ENCODE results near the gene EYA2. TPM values are rescaled to one million over a fixed set of nuclear protein-coding genes. Genes with fewer than 3 reads are reported as not detected.
A peak's percentile ranks its signal among the peaks of the same experiment; 100 is the strongest.

EYA2 gene
- total and polyA plus RNA-seq, 7 donors: 1.2 to 11.8 (median 3.3) TPM

- TF ChIP-seq EP300 (IDR thresholded peaks at IDR 0.05): no peak
- TF ChIP-seq CTCF (IDR thresholded peaks at IDR 0.05): no peak
- TF ChIP-seq POLR2A (IDR thresholded peaks at IDR 0.05): no peak
- TF ChIP-seq POLR2AphosphoS5 (IDR thresholded peaks at IDR 0.05): no peak
- Histone ChIP-seq H3K4me3 (no peak overlapping the region), H3K27ac (peak overlapping the region; percentile 42 to 80 (median 54)), H3K36me3 (no peaks in the 10 kb centered on the region), H3K9me3 (no peaks in the 10 kb centered on the region), H3K27me3 (no peaks in the 10 kb centered on the region), H3K4me1 (peaks cover 0 to 18% (median 11%) of the 10 kb centered on the region in 4 donors)
- intact Hi-C loops (cut with DNase I): no loop called here
- no peak for DNase-seq
- WGBS, 2 donors: 75 to 89% methylated on average over 20 of the region's 20 CpGs
Observed at GRCh38 chr20:47125758-47126591, 231.3 kb downstream of the EYA2 start.

GRCh38 chr20:47126709-47127108 is 232.1 kb downstream of the EYA2 start:
- intact Hi-C loops (cut with DNase I): no loop called here
- Histone ChIP-seq H3K27ac (peak overlapping the region in 2 of 4 donors; percentile 6 to 42), H3K4me1 (peaks cover 0 to 18% (median 11%) of the 10 kb centered on the region in 4 donors), H3K36me3 (no peaks in the 10 kb centered on the region), H3K4me3 (no peak overlapping the region), H3K9me3 (no peaks in the 10 kb centered on the region), H3K27me3 (no peaks in the 10 kb centered on the region)
- WGBS, 2 donors: 84 to 91% methylated on average over 5 of the region's 5 CpGs
- TF ChIP-seq CTCF (IDR thresholded peaks at IDR 0.05): no peak
- no peak for TF ChIP-seq POLR2AphosphoS5 (IDR thresholded peaks at IDR 0.05)
- no peak for TF ChIP-seq POLR2A (IDR thresholded peaks at IDR 0.05)
- no peak for TF ChIP-seq EP300 (IDR thresholded peaks at IDR 0.05)
- DNase-seq: no peak

GRCh38 chr20:47127546-47127945 is 232.9 kb downstream of the EYA2 start:
- no peak overlapping the region for H3K4me3 ChIP-seq
- intact Hi-C loops (cut with DNase I): no loop called here
- peaks cover 0 to 18% (median 11%) of the 10 kb centered on the region in 4 donors for H3K4me1 ChIP-seq
- DNase-seq: no peak
- no peaks in the 10 kb centered on the region for H3K27me3 ChIP-seq
- TF ChIP-seq EP300 (IDR thresholded peaks at IDR 0.05): no peak
- no peak for TF ChIP-seq POLR2A (IDR thresholded peaks at IDR 0.05)
- no peak for TF ChIP-seq CTCF (IDR thresholded peaks at IDR 0.05)
- no peaks in the 10 kb centered on the region for H3K36me3 ChIP-seq
- no peaks in the 10 kb centered on the region for H3K9me3 ChIP-seq
- 90 to 94% methylated on average over 5 of the region's 5 CpGs for WGBS, 2 donors
- H3K27ac ChIP-seq: peak overlapping the region in 1 of 4 donors; percentile 8

GRCh38 chr20:47127999-47128398 is 233.4 kb downstream of the EYA2 start:
- no peaks in the 10 kb centered on the region for H3K27me3 ChIP-seq
- intact Hi-C loops (cut with DNase I): no loop called here
- H3K4me1 ChIP-seq: peaks cover 0 to 18% (median 11%) of the 10 kb centered on the region in 4 donors
- no peaks in the 10 kb centered on the region for H3K36me3 ChIP-seq
- H3K27ac ChIP-seq: no peak overlapping the region
- no peak overlapping the region for H3K4me3 ChIP-seq
- H3K9me3 ChIP-seq: no peaks in the 10 kb centered on the region
- TF ChIP-seq POLR2AphosphoS5 (IDR thresholded peaks at IDR 0.05) (no peak), EP300 (IDR thresholded peaks at IDR 0.05) (no peak), POLR2A (IDR thresholded peaks at IDR 0.05) (no peak), CTCF (IDR thresholded peaks at IDR 0.05) (no peak)
- DNase-seq: no peak
- WGBS, 2 donors: 62 to 85% methylated on average over 6 of the region's 6 CpGs

Data from sigmoid colon (tissue), 7 donors.